Measurements from ENCODE around the gene HECW1.

HECW1 gene

DNA sequence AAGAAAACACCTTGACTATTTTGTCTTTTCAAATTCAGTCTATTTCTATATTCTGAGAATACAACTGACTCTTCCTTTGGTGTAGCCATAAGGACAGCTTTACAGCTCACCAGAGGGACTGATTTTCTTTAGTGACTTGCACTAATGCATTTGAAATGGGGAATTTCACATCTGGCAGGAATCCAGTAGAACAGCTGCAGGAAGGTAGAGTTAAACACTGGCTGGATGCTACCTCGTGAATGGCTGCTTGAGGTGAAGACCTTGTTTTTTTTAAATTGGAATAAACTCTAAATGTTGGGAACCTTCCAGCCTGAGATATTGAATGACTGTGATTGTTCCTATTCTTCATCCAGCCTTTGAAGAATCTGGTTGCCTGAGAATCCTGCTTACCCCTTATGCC is 330.9 kb downstream of the HECW1 start:
- no peak for TF ChIP-seq RAD21 (IDR thresholded peaks at IDR 0.05; ENCODE audit: low read depth)
- TF ChIP-seq CREB1 (IDR thresholded peaks at IDR 0.05; ENCODE audit: low read depth) = no peak
- TF ChIP-seq YY1 (IDR thresholded peaks at IDR 0.05; ENCODE audit: low read depth) = no peak
- TF ChIP-seq, protein P1, sequence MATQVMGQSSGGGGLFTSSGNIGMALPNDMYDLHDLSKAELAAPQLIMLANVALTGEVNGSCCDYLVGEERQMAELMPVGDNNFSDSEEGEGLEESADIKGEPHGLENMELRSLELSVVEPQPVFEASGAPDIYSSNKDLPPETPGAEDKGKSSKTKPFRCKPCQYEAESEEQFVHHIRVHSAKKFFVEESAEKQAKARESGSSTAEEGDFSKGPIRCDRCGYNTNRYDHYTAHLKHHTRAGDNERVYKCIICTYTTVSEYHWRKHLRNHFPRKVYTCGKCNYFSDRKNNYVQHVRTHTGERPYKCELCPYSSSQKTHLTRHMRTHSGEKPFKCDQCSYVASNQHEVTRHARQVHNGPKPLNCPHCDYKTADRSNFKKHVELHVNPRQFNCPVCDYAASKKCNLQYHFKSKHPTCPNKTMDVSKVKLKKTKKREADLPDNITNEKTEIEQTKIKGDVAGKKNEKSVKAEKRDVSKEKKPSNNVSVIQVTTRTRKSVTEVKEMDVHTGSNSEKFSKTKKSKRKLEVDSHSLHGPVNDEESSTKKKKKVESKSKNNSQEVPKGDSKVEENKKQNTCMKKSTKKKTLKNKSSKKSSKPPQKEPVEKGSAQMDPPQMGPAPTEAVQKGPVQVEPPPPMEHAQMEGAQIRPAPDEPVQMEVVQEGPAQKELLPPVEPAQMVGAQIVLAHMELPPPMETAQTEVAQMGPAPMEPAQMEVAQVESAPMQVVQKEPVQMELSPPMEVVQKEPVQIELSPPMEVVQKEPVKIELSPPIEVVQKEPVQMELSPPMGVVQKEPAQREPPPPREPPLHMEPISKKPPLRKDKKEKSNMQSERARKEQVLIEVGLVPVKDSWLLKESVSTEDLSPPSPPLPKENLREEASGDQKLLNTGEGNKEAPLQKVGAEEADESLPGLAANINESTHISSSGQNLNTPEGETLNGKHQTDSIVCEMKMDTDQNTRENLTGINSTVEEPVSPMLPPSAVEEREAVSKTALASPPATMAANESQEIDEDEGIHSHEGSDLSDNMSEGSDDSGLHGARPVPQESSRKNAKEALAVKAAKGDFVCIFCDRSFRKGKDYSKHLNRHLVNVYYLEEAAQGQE (IDR thresholded peaks at IDR 0.05; ENCODE audit: low read depth) = no peak
- no peak for TF ChIP-seq NFIC (IDR thresholded peaks at IDR 0.05)
- no peak for TF ChIP-seq EGR1 (IDR thresholded peaks at IDR 0.05)
- TF ChIP-seq, protein P2, sequence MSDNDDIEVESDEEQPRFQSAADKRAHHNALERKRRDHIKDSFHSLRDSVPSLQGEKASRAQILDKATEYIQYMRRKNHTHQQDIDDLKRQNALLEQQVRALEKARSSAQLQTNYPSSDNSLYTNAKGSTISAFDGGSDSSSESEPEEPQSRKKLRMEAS (IDR thresholded peaks at IDR 0.05) = no peak
- TF ChIP-seq, protein P3, sequence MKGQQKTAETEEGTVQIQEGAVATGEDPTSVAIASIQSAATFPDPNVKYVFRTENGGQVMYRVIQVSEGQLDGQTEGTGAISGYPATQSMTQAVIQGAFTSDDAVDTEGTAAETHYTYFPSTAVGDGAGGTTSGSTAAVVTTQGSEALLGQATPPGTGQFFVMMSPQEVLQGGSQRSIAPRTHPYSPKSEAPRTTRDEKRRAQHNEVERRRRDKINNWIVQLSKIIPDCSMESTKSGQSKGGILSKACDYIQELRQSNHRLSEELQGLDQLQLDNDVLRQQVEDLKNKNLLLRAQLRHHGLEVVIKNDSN (IDR thresholded peaks at IDR 0.05) = no peak
- no peak for TF ChIP-seq TAF1 (IDR thresholded peaks at IDR 0.05; ENCODE audit: low read depth)
- no peak for TF ChIP-seq TEAD4 (IDR thresholded peaks at IDR 0.05)

DNA sequence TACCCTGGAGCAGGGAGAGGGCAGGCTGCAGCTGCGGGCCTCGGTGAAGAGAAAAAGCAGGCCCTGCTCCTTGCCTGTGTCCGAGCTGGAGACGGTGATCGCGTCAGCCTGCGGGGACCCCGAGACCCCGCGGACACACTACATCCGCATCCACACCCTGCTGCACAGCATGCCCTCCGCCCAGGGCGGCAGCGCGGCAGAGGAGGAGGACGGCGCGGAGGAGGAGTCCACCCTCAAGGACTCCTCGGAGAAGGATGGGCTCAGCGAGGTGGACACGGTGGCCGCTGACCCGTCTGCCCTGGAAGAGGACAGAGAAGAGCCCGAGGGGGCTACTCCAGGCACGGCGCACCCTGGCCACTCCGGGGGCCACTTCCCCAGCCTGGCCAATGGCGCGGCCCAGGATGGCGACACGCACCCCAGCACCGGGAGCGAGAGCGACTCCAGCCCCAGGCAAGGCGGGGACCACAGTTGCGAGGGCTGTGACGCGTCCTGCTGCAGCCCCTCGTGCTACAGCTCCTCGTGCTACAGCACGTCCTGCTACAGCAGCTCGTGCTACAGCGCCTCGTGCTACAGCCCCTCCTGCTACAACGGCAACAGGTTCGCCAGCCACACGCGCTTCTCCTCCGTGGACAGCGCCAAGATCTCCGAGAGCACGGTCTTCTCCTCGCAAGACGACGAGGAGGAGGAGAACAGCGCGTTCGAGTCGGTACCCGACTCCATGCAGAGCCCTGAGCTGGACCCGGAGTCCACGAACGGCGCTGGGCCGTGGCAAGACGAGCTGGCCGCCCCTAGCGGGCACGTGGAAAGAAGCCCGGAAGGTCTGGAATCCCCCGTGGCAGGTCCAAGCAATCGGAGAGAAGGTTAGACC is 332.5 kb downstream of the HECW1 start:
- TF ChIP-seq TAF1 (IDR thresholded peaks at IDR 0.05; ENCODE audit: low read depth) = no peak
- no peak for TF ChIP-seq YY1 (IDR thresholded peaks at IDR 0.05; ENCODE audit: low read depth)
- TF ChIP-seq EGR1 (IDR thresholded peaks at IDR 0.05) = no peak
- TF ChIP-seq CREB1 (IDR thresholded peaks at IDR 0.05; ENCODE audit: low read depth) = no peak
- no peak for TF ChIP-seq EP300 (IDR thresholded peaks at IDR 0.05; ENCODE audit: borderline replicate concordance)
- TF ChIP-seq, protein P2 (IDR thresholded peaks at IDR 0.05) = no peak
- no peak for TF ChIP-seq CEBPB (IDR thresholded peaks at IDR 0.05)
- TF ChIP-seq TEAD4 (IDR thresholded peaks at IDR 0.05) = no peak

DNA sequence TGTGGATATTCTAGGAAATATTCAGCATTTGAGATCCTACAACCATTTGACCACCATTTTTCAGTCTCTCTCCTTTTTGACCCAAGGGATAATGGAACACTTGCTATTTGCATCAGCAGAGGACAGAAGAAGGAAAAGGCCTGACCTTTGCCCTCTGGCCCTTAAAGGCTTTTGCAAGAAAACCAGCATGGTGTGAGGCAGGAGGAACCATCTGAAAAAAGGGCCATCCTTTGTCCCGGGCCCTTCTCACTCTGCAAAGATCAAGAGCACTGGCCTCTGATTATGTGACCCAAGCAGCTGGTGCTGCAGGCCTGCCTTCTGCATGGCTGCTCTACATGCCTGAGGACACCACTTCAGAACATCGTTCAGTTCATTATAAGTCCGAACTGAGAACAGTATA is 337.1 kb downstream of the HECW1 start:
- TF ChIP-seq FOXM1 (IDR thresholded peaks at IDR 0.05; ENCODE audit: borderline replicate concordance, low read depth) = no peak
- TF ChIP-seq, protein P3 (IDR thresholded peaks at IDR 0.05) = no peak

DNA sequence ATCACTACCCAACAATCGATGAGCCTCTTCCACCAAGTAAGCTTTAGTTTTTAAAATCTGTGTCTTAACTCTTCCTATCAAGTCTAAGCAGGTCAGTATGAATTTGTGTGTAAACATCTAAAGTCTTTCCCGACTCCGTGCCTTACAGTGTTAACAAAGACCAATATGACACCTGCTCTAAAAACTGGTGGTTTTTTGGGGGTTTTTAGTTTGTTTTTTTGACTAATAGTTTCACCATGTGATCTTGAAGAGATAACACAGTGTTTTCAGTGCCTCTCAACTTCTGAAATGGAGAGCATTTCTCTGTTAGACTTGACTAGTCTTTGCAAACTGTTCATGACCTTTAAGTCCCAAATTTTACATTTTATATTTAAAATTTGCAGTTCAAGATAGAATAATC is 338.4 kb downstream of the HECW1 start:
- TF ChIP-seq RAD21 (IDR thresholded peaks at IDR 0.05; ENCODE audit: low read depth) (no peak), EP300 (IDR thresholded peaks at IDR 0.05; ENCODE audit: borderline replicate concordance) (no peak)

DNA sequence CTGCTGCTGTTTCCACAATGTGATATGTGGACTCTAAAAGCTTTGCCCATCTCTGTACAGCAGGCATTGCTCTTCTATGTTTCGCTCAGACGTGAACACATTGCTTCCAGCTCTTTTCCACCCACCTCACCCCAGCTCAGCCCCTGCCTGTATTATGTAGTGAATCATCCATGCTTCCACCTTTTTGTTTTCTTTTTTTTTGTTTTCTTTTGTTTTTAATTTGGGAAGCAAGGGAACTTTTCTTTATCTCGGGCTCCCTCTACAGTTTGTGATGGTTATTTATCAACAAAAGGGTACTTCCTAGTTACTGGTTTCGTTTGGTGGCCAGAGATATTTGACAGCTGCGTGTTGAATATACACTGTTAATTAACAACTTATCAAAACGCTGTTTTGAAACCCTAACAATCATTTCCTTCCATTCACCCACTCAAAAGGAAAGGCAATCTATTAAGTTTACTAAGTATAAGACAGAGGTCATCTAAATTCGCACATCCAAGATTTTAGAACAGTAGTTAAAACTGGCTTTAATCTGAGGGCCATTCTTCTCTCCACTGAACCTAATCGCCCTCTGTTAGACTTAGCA is 342.6 kb downstream of the HECW1 start:
- TF ChIP-seq RAD21 (IDR thresholded peaks at IDR 0.05; ENCODE audit: low read depth) = peak; percentile 64
- TF ChIP-seq TCF12 (IDR thresholded peaks at IDR 0.05; ENCODE audit: low read depth) = no peak

DNA sequence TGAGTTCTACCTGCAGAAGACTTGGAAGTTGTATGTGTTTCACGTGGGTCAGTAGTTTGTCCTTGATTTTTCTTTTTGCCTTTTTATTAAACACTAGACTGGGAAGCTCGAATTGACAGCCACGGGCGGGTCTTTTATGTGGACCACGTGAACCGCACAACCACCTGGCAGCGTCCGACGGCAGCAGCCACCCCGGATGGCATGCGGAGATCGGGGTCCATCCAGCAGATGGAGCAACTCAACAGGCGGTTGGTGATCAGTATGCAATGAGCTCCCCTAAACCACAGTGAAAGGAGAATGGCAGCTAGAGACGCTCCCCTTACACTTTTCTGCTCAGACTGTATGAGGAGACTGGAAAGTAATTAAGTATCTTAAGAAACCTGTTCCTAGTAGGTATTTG is 343.8 kb downstream of the HECW1 start:
- TF ChIP-seq TCF12 (IDR thresholded peaks at IDR 0.05; ENCODE audit: low read depth) = no peak
- no peak for TF ChIP-seq ZBTB7A (IDR thresholded peaks at IDR 0.05; ENCODE audit: low read depth)
- no peak for TF ChIP-seq EGR1 (IDR thresholded peaks at IDR 0.05)
- TF ChIP-seq FOXM1 (IDR thresholded peaks at IDR 0.05; ENCODE audit: borderline replicate concordance, low read depth) = no peak
- TF ChIP-seq, protein P3 (IDR thresholded peaks at IDR 0.05) = no peak
- TF ChIP-seq EP300 (IDR thresholded peaks at IDR 0.05; ENCODE audit: borderline replicate concordance) = no peak
- TF ChIP-seq CREB1 (IDR thresholded peaks at IDR 0.05; ENCODE audit: low read depth) = no peak
- no peak for TF ChIP-seq TEAD4 (IDR thresholded peaks at IDR 0.05)
- no peak for TF ChIP-seq NFIC (IDR thresholded peaks at IDR 0.05)
- TF ChIP-seq, protein P2 (IDR thresholded peaks at IDR 0.05) = no peak
- TF ChIP-seq, protein P1 (IDR thresholded peaks at IDR 0.05; ENCODE audit: low read depth) = no peak
- TF ChIP-seq YY1 (IDR thresholded peaks at IDR 0.05; ENCODE audit: low read depth) = no peak
- no peak for TF ChIP-seq CEBPB (IDR thresholded peaks at IDR 0.05)
- no peak for TF ChIP-seq TAF1 (IDR thresholded peaks at IDR 0.05; ENCODE audit: low read depth)
- TF ChIP-seq RAD21 (IDR thresholded peaks at IDR 0.05; ENCODE audit: low read depth) = no peak
